Measurements from ENCODE around the gene FKBP11.
"Not testable (repeated sequence)": the region's sequence is repeated elsewhere in the genome, so short reads cannot be mapped to it uniquely, and the experiment has no call there.

The FKBP11 gene

GRCh38 chr12:48875944-48876515 lies 49.3 kb downstream of the FKBP11 start:
- Histone ChIP-seq H3K4me1 (ENCODE audit: control insufficient read depth, low read depth, low read length) (no peaks in the 10 kb centered on the region), H3K9me3 (ENCODE audit: control insufficient read depth, low read depth, low read length) (no peaks in the 10 kb centered on the region), H3K36me3 (ENCODE audit: control insufficient read depth, low read depth, low read length) (no peaks in the 10 kb centered on the region), H3K9ac (ENCODE audit: low read length) (no peak overlapping the region), H3K4me3 (ENCODE audit: low read length) (no peak overlapping the region), H3K27ac (ENCODE audit: low read length) (no peak overlapping the region), H3K27me3 (ENCODE audit: control insufficient read depth, insufficient read depth, low read length) (no peaks in the 10 kb centered on the region)

GRCh38 chr12:48873534-48873933 lies 51.8 kb downstream of the FKBP11 start:
- H3K27me3 ChIP-seq (ENCODE audit: control insufficient read depth, insufficient read depth, low read length); H3K9me3 ChIP-seq (ENCODE audit: control insufficient read depth, low read depth, low read length); H3K4me3 ChIP-seq (ENCODE audit: low read length); H3K4me1 ChIP-seq (ENCODE audit: control insufficient read depth, low read depth, low read length); H3K27ac ChIP-seq (ENCODE audit: low read length); H3K36me3 ChIP-seq (ENCODE audit: control insufficient read depth, low read depth, low read length); H3K9ac ChIP-seq (ENCODE audit: low read length): not testable (repeated sequence)

GRCh38 chr12:48873096-48873495 lies 52.2 kb downstream of the FKBP11 start:
- Histone ChIP-seq H3K4me3 (ENCODE audit: low read length) (no peak overlapping the region), H3K36me3 (ENCODE audit: control insufficient read depth, low read depth, low read length) (no peaks in the 10 kb centered on the region), H3K27ac (ENCODE audit: low read length) (no peak overlapping the region), H3K9ac (ENCODE audit: low read length) (no peak overlapping the region), H3K27me3 (ENCODE audit: control insufficient read depth, insufficient read depth, low read length) (no peaks in the 10 kb centered on the region), H3K4me1 (ENCODE audit: control insufficient read depth, low read depth, low read length) (no peaks in the 10 kb centered on the region), H3K9me3 (ENCODE audit: control insufficient read depth, low read depth, low read length) (no peaks in the 10 kb centered on the region)

Data from iPS-18a (cell line).